B cell (primary cell): ENCODE results near the gene SLC25A48.

Source experiments
- EZH2 ChIP-seq: IDR thresholded peaks from 2 replicates; pipeline ENCODE4 v1.6.1; 2012; ENCODE audit warnings: borderline replicate concordance, low read depth, mild to moderate bottlenecking, moderate library complexity, low read length; ENCODE audit not compliant: insufficient read depth, poor library complexity, severe bottlenecking
- TF ChIP-seq, protein P1 (sequence below): fragments of 200-600 bp; IDR thresholded peaks from one replicate; pipeline ENCODE4 v1.8.0; 2022; ENCODE audit warnings: antibody characterized with exemption, mild to moderate bottlenecking

- TF ChIP-seq, protein P1, sequence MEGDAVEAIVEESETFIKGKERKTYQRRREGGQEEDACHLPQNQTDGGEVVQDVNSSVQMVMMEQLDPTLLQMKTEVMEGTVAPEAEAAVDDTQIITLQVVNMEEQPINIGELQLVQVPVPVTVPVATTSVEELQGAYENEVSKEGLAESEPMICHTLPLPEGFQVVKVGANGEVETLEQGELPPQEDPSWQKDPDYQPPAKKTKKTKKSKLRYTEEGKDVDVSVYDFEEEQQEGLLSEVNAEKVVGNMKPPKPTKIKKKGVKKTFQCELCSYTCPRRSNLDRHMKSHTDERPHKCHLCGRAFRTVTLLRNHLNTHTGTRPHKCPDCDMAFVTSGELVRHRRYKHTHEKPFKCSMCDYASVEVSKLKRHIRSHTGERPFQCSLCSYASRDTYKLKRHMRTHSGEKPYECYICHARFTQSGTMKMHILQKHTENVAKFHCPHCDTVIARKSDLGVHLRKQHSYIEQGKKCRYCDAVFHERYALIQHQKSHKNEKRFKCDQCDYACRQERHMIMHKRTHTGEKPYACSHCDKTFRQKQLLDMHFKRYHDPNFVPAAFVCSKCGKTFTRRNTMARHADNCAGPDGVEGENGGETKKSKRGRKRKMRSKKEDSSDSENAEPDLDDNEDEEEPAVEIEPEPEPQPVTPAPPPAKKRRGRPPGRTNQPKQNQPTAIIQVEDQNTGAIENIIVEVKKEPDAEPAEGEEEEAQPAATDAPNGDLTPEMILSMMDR, result no peak
- no peak for TF ChIP-seq EZH2
Measured at GRCh38 chr5:135868681-135869080, 34.2 kb downstream of the SLC25A48 start.
